PC-3 (cell line): Measurements from ENCODE around the gene PGAP6. TPM values are rescaled to one million over a fixed set of nuclear protein-coding genes. Genes with fewer than 3 reads are reported as not detected.

Experiments
- ATAC-seq: fragments of 200-7000 bp; cut with Tn5 transposase; 2 replicates; pipeline ENCODE4 v1.9.1; 2020; ENCODE audit warnings: mild to moderate bottlenecking, moderate library complexity
- BruUV-seq: library from RNA; stranded (reverse); fragments of 400-500 nt; replicated peaks from 2 replicates; lab custom pipeline; 2021; lab: Mats Ljungman, UMichigan
- CTCF ChIA-PET: fragments of 300-600 bp; sonication (Branson Sonifier 250); formaldehyde crosslinking; loops from one replicate; lab custom pipeline; 2022; ENCODE audit warnings: antibody characterized with exemption; lab: Charles Lee
- POLR2A ChIA-PET: fragments of 300-600 bp; sonication (Branson Sonifier 250); formaldehyde crosslinking; loops from one replicate; lab custom pipeline; 2022; ENCODE audit warnings: antibody characterized with exemption; ENCODE audit not compliant: unreplicated experiment; lab: Charles Lee
- DNase-seq: peaks from one replicate; pipeline ENCODE4 v3.0.0-alpha.2; 2015
- H2AFZ ChIP-seq: fragments of 300-600 bp; sonication (generic); 2 replicates; pipeline ENCODE4 v1.6.0; 2016; ENCODE audit warnings: antibody characterized with exemption, low read length
- H3F3A ChIP-seq: fragments of 300-600 bp; sonication (generic); one replicate; pipeline ENCODE4 v1.6.0; 2017; ENCODE audit warnings: antibody characterized with exemption, low read length, control low read depth, mild to moderate bottlenecking; ENCODE audit not compliant: unreplicated experiment
- H3K27ac ChIP-seq: fragments of 300-600 bp; sonication (generic); 2 replicates; pipeline ENCODE4 v1.5.1; 2016; ENCODE audit warnings: mild to moderate bottlenecking, low read length
- H3K27me3 ChIP-seq: fragments of 300-600 bp; sonication (generic); 2 replicates; pipeline ENCODE4 v1.6.1; 2016; ENCODE audit warnings: low read length, mixed read lengths
- H3K36me3 ChIP-seq: fragments of 300-600 bp; sonication (generic); 2 replicates; pipeline ENCODE4 v1.6.1; 2016; ENCODE audit warnings: low read depth, mixed run types, low read length, mixed read lengths
- H3K4me1 ChIP-seq: fragments of 300-600 bp; sonication (generic); 2 replicates; pipeline ENCODE4 v1.5.1; 2016; ENCODE audit warnings: low read length; ENCODE audit not compliant: insufficient read depth
- H3K4me2 ChIP-seq: fragments of 300-600 bp; sonication (generic); 2 replicates; pipeline ENCODE4 v1.6.0; 2016; ENCODE audit warnings: low read length
- H3K4me3 ChIP-seq: fragments of 300-600 bp; sonication (generic); 2 replicates; pipeline ENCODE4 v1.5.1; 2016; ENCODE audit warnings: mild to moderate bottlenecking, low read length, mixed read lengths
- H3K79me2 ChIP-seq: fragments of 300-600 bp; sonication (generic); 2 replicates; pipeline ENCODE4 v1.6.1; 2017; ENCODE audit warnings: low read length, mixed read lengths
- H3K9ac ChIP-seq: fragments of 300-600 bp; sonication (generic); 2 replicates; pipeline ENCODE4 v1.6.0; 2016; ENCODE audit warnings: mild to moderate bottlenecking, low read length
- H3K9me2 ChIP-seq: fragments of 300-600 bp; sonication (generic); replicated peaks from 2 replicates; pipeline ENCODE4 v1.6.1; 2016; ENCODE audit warnings: mixed run types, low read length, mixed read lengths
- H3K9me3 ChIP-seq: fragments of 300-600 bp; sonication (generic); 2 replicates; pipeline ENCODE4 v1.6.1; 2016; ENCODE audit warnings: low read length, mixed read lengths
- H4K20me1 ChIP-seq: fragments of 300-600 bp; sonication (generic); 2 replicates; pipeline ENCODE4 v1.6.1; 2016; ENCODE audit warnings: low read length, mixed read lengths
- CTCF ChIP-seq: fragments of 300-600 bp; sonication (generic); conservative IDR thresholded peaks from 2 replicates; pipeline ENCODE4 v1.5.1; 2017; ENCODE audit warnings: antibody characterized with exemption, low read depth, mild to moderate bottlenecking, low read length
- EZH2 ChIP-seq: fragments of 300-600 bp; sonication (generic); IDR thresholded peaks from one replicate; pipeline ENCODE4 v1.6.1; 2017; ENCODE audit warnings: antibody characterized with exemption, mild to moderate bottlenecking, low read length; ENCODE audit not compliant: unreplicated experiment
- EZH2phosphoT487 ChIP-seq: fragments of 300-600 bp; sonication (generic); IDR thresholded peaks from 2 replicates; pipeline ENCODE4 v1.6.1; 2018; ENCODE audit warnings: mild to moderate bottlenecking, antibody characterized with exemption, low read length, borderline replicate concordance
- intact Hi-C: fragments of 100-400 bp; cut with micrococcal nuclease; formaldehyde crosslinking; loops from 2 replicates; pipeline ENCODE4 v1.9.0; 2023
- total RNA-seq: library from RNA; depleted of rRNA; stranded (reverse); fragments of >200 nt; gene quantifications from 2 replicates; pipeline ENCODE4 v1.2.3, GENCODE V29; 2014

The PGAP6 gene
- total RNA-seq, 1 experiment from 2014 or later: 40.8 TPM

- POLR2A ChIA-PET: no interaction called here
- no peak overlapping the region for H3K4me3 ChIP-seq
- no peak overlapping the region for H2AFZ ChIP-seq
- ATAC-seq (no peak), DNase-seq (no peak)
- H3K9ac ChIP-seq: no peak overlapping the region
- no peaks in the 10 kb centered on the region for H3K27me3 ChIP-seq
- H3K79me2 ChIP-seq: peaks cover 25% of the 10 kb centered on the region
- CTCF ChIA-PET: no interaction called here
- no peaks in the 10 kb centered on the region for H4K20me1 ChIP-seq
- H3F3A ChIP-seq: no peaks in the 10 kb centered on the region
- no peaks in the 10 kb centered on the region for H3K9me2 ChIP-seq
- no TSS peak for BruUV-seq
- no peak overlapping the region for H3K4me2 ChIP-seq
- no peak for TF ChIP-seq CTCF
- no peak for TF ChIP-seq EZH2
- no peak for TF ChIP-seq EZH2phosphoT487
- H3K36me3 ChIP-seq: no peaks in the 10 kb centered on the region
- H3K4me1 ChIP-seq: peaks cover 5% of the 10 kb centered on the region; the same call in 1 of the 2 replicates
- intact Hi-C loops: no loop called here
- no peaks in the 10 kb centered on the region for H3K9me3 ChIP-seq
- no peak overlapping the region for H3K27ac ChIP-seq
Observed at GRCh38 chr16:354291-354881, 27.4 kb downstream of the PGAP6 start.

- no peak for DNase-seq
Observed at GRCh38 chr16:353404-354290, 28.1 kb downstream of the PGAP6 start.

More at GRCh38 chr16:353404-354290, 28.1 kb downstream of the PGAP6 start:
- Histone ChIP-seq H4K20me1 (no peaks in the 10 kb centered on the region), H3K4me2 (peak overlapping the region; percentile 82), H3K4me1 (peaks cover 5% of the 10 kb centered on the region; the same call in 1 of the 2 replicates), H3K27ac (no peak overlapping the region), H3K27me3 (no peaks in the 10 kb centered on the region), H3K79me2 (peaks cover 30% of the 10 kb centered on the region), H3K4me3 (peak overlapping the region; percentile 61), H3K9me3 (no peaks in the 10 kb centered on the region), H2AFZ (peak overlapping the region; percentile 74), H3K9me2 (no peaks in the 10 kb centered on the region), H3K9ac (peak overlapping the region; percentile 57), H3K36me3 (no peaks in the 10 kb centered on the region), H3F3A (no peaks in the 10 kb centered on the region)
- no TSS peak for BruUV-seq
- no peak for ATAC-seq
- intact Hi-C loops: no loop called here
- CTCF ChIA-PET: interaction anchor here (0.5 to 1.0 kb wide), 5 partner anchors 65 to 247 kb away, joined by 3 to 6 read pairs (median 3); no protein-coding TSS in a partner anchor
- POLR2A ChIA-PET: interaction anchor here (0.7 to 0.8 kb wide), 3 partner anchors 9 to 119 kb away, joined by 7 to 37 read pairs (median 36); no protein-coding TSS in a partner anchor
- TF ChIP-seq EZH2phosphoT487 (no peak), CTCF (no peak), EZH2 (no peak)
